Measurements from ENCODE around the gene SCUBE1.

Gene SCUBE1

GRCh38 chr22:43155789-43156188 lies 187.4 kb downstream of the SCUBE1 start:
- DNase-seq = no peak

GRCh38 chr22:43154887-43155536 lies 188.2 kb downstream of the SCUBE1 start:
- DNase-seq = no peak

GRCh38 chr22:43153899-43154298 lies 189.3 kb downstream of the SCUBE1 start:
- DNase-seq = no peak

- peak; percentile 56 for DNase-seq
These were observed 190.7 kb downstream of the SCUBE1 start for GRCh38 chr22:43152357-43153071.

GRCh38 chr22:43152003-43152356 lies 191.2 kb downstream of the SCUBE1 start:
- peak; percentile 48 for DNase-seq

- DNase-seq = peak; percentile 58
These were observed 191.7 kb downstream of the SCUBE1 start, which contains the start of gene TSPO for GRCh38 chr22:43151251-43152002. TSS of gene TSPO (plus strand) at chr22:43151559. CDS start at chr22:43159239, 7,680 bp downstream.

GRCh38 chr22:43150731-43151206 lies 192.4 kb downstream of the SCUBE1 start:
- DNase-seq = no peak

GRCh38 chr22:43148581-43148980 lies 194.6 kb downstream of the SCUBE1 start:
- no peak for DNase-seq

- DNase-seq = no peak
These were observed 195.4 kb downstream of the SCUBE1 start for GRCh38 chr22:43147821-43148220.

Data from right kidney (tissue), 1 donor.